ENCODE data around the gene UBXN11.

DNA sequence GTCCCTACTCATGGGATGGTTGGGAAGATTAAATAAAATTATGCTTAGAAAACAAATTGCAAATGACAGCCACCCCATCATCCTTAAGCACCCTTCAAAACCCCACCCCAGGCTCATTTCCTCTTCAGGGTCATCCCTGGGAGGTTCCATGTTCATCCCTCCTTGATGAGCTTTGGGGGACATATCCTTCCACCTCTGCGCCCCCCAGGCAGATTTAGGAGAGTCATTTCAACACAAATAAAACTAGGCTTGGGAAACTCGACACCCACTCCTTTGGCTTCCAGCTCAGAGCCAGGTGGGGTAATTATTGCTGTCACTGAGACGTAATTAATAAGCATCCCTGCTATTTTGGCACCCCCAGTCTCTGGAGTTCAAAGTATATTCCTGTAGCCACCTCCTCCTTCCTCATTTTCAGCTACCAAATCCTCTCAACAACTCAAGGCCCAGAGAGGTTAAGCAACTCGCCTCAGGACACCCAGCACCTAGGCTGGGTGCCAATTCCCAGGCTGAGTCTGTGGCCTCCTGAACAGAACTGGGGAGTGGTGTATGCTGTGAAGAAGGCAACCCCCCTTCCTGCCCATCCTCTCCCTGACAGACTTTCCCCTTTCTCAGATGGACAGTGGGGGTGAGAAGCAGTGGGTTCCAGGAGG lies 46.9 kb upstream of the UBXN11 start:
- TF ChIP-seq, protein P1, sequence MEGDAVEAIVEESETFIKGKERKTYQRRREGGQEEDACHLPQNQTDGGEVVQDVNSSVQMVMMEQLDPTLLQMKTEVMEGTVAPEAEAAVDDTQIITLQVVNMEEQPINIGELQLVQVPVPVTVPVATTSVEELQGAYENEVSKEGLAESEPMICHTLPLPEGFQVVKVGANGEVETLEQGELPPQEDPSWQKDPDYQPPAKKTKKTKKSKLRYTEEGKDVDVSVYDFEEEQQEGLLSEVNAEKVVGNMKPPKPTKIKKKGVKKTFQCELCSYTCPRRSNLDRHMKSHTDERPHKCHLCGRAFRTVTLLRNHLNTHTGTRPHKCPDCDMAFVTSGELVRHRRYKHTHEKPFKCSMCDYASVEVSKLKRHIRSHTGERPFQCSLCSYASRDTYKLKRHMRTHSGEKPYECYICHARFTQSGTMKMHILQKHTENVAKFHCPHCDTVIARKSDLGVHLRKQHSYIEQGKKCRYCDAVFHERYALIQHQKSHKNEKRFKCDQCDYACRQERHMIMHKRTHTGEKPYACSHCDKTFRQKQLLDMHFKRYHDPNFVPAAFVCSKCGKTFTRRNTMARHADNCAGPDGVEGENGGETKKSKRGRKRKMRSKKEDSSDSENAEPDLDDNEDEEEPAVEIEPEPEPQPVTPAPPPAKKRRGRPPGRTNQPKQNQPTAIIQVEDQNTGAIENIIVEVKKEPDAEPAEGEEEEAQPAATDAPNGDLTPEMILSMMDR (IDR thresholded peaks at IDR 0.05; ENCODE audit: insufficient read depth, low read length, poor library complexity, severe bottlenecking) = no peak
- no peak for TF ChIP-seq EZH2phosphoT487 (conservative IDR thresholded peaks at IDR 0.05; ENCODE audit: low read length)
